Measurements from ENCODE around the gene NDFIP1. TPM values are rescaled to one million over a fixed set of nuclear protein-coding genes. Genes with fewer than 3 reads are reported as not detected.

The NDFIP1 gene
- polyA plus RNA-seq, 1 donor, result 71.6 TPM

GRCh38 chr5:142073362-142073988 is 35.1 kb upstream of the NDFIP1 start:
- peaks cover 4% of the 10 kb centered on the region for H3K9me3 ChIP-seq (ENCODE audit: control insufficient read depth, low read depth, low read length)
- no peaks in the 10 kb centered on the region for H3K36me3 ChIP-seq (ENCODE audit: control insufficient read depth, insufficient read depth, low read length)
- H3K4me1 ChIP-seq (ENCODE audit: control insufficient read depth, insufficient read depth, low read length), result no peaks in the 10 kb centered on the region
- no peak for DNase-seq
- WGBS (ENCODE audit: insufficient coverage, low lambda C conversion rate), result 71% methylated on average over 1 of the region's 2 CpGs
- H3K27ac ChIP-seq (ENCODE audit: low read length), result no peak overlapping the region
- H3K27me3 ChIP-seq (ENCODE audit: control insufficient read depth, insufficient read depth, low read length), result no peaks in the 10 kb centered on the region
- no peak overlapping the region for H3K4me3 ChIP-seq (ENCODE audit: low read length)

DNA sequence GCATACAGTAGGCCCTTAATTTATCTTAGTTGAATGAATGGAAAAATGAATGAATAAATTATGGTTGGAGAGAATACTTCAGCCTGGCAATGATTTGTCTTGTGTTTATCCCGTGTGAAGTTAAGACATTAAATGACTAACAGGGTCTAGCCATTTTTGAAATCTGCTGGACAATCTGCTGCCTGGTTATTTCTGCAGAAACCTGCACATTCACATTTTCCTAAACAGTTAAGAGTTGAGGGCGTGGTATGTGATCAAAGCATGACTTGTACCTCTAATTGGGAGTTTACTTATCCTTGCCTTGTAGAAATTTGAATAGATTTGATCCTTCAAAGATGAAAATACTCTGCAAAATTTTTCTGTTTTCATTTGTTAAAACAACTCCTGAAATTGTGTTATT is 34.6 kb upstream of the NDFIP1 start:
- no peaks in the 10 kb centered on the region for H3K27me3 ChIP-seq (ENCODE audit: control insufficient read depth, insufficient read depth, low read length)
- H3K27ac ChIP-seq (ENCODE audit: low read length), result no peak overlapping the region
- H3K9me3 ChIP-seq (ENCODE audit: control insufficient read depth, low read depth, low read length), result peaks cover 4% of the 10 kb centered on the region
- no peak overlapping the region for H3K4me3 ChIP-seq (ENCODE audit: low read length)
- 70% methylated on average over 2 of the region's 2 CpGs for WGBS (ENCODE audit: insufficient coverage, low lambda C conversion rate)
- no peaks in the 10 kb centered on the region for H3K4me1 ChIP-seq (ENCODE audit: control insufficient read depth, insufficient read depth, low read length)
- DNase-seq, result no peak
- H3K36me3 ChIP-seq (ENCODE audit: control insufficient read depth, insufficient read depth, low read length), result no peaks in the 10 kb centered on the region

- no CpG with 5 or more reads among the region's 3 CpGs for WGBS (ENCODE audit: insufficient coverage, low lambda C conversion rate)
Measured at GRCh38 chr5:142078221-142078620, 30.4 kb upstream of the NDFIP1 start.

GRCh38 chr5:142078706-142079105 is 29.9 kb upstream of the NDFIP1 start:
- Histone ChIP-seq H3K4me1 (ENCODE audit: control insufficient read depth, insufficient read depth, low read length) (no peaks in the 10 kb centered on the region), H3K27ac (ENCODE audit: low read length) (no peak overlapping the region), H3K27me3 (ENCODE audit: control insufficient read depth, insufficient read depth, low read length) (no peaks in the 10 kb centered on the region), H3K9me3 (ENCODE audit: control insufficient read depth, low read depth, low read length) (peaks cover 4% of the 10 kb centered on the region), H3K36me3 (ENCODE audit: control insufficient read depth, insufficient read depth, low read length) (no peaks in the 10 kb centered on the region), H3K4me3 (ENCODE audit: low read length) (no peak overlapping the region)
- no peak for DNase-seq
- no CpG with 5 or more reads among the region's 1 CpG for WGBS (ENCODE audit: insufficient coverage, low lambda C conversion rate)

More at GRCh38 chr5:142078221-142078620, 30.4 kb upstream of the NDFIP1 start:
- Histone ChIP-seq H3K27me3 (ENCODE audit: control insufficient read depth, insufficient read depth, low read length) (no peaks in the 10 kb centered on the region), H3K4me1 (ENCODE audit: control insufficient read depth, insufficient read depth, low read length) (no peaks in the 10 kb centered on the region), H3K27ac (ENCODE audit: low read length) (no peak overlapping the region), H3K9me3 (ENCODE audit: control insufficient read depth, low read depth, low read length) (peaks cover 4% of the 10 kb centered on the region), H3K4me3 (ENCODE audit: low read length) (no peak overlapping the region), H3K36me3 (ENCODE audit: control insufficient read depth, insufficient read depth, low read length) (no peaks in the 10 kb centered on the region)
- DNase-seq, result no peak

DNA sequence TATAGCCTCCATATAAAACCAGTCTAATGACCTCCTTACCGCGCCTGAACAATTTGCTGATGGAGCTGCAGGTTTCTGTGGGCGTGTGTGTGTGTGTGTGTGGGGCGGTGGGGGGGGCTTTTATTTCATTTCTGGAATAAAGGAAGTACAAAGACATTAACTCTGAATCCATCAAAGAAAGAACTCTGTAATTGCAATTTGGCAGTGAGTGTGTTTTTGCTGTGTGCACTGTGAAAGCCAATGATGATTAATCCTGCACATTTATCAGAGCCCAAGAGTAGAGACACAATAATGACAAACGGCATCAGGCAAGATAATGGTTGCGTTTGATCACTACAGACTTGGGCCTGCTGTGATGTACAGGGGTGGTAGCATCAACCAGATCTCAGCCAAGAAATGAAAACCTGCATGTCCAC is 29.3 kb upstream of the NDFIP1 start:
- Histone ChIP-seq H3K36me3 (ENCODE audit: control insufficient read depth, insufficient read depth, low read length) (no peaks in the 10 kb centered on the region), H3K27me3 (ENCODE audit: control insufficient read depth, insufficient read depth, low read length) (no peaks in the 10 kb centered on the region), H3K9me3 (ENCODE audit: control insufficient read depth, low read depth, low read length) (peaks cover 4% of the 10 kb centered on the region), H3K4me1 (ENCODE audit: control insufficient read depth, insufficient read depth, low read length) (no peaks in the 10 kb centered on the region), H3K27ac (ENCODE audit: low read length) (no peak overlapping the region), H3K4me3 (ENCODE audit: low read length) (no peak overlapping the region)
- DNase-seq, result no peak
- no CpG with 5 or more reads among the region's 6 CpGs for WGBS (ENCODE audit: insufficient coverage, low lambda C conversion rate)

DNA sequence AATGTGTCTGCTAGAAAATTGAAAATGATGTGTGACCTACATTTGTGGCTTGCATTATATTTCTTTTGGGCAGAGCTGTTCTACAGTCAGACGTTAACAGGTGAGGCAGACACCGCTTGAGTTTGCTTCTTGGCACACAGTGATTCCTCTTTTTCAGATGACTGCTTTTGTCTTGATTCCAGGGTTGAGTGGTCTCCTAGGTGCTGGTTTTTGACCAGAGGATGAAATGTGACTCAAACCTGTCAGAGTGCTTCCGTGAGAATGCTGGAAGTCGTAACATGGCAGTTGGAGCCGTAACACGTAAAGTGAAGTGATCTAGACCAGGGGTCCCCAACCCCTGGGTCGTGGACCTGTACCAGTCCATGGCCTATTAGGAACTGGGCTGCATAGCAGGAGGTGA is 28.3 kb upstream of the NDFIP1 start:
- Histone ChIP-seq H3K4me1 (ENCODE audit: control insufficient read depth, insufficient read depth, low read length) (no peaks in the 10 kb centered on the region), H3K36me3 (ENCODE audit: control insufficient read depth, insufficient read depth, low read length) (no peaks in the 10 kb centered on the region), H3K27me3 (ENCODE audit: control insufficient read depth, insufficient read depth, low read length) (no peaks in the 10 kb centered on the region), H3K27ac (ENCODE audit: low read length) (no peak overlapping the region), H3K4me3 (ENCODE audit: low read length) (no peak overlapping the region), H3K9me3 (ENCODE audit: control insufficient read depth, low read depth, low read length) (peaks cover 4% of the 10 kb centered on the region)
- no peak for DNase-seq
- no CpG with 5 or more reads among the region's 7 CpGs for WGBS (ENCODE audit: insufficient coverage, low lambda C conversion rate)

DNA sequence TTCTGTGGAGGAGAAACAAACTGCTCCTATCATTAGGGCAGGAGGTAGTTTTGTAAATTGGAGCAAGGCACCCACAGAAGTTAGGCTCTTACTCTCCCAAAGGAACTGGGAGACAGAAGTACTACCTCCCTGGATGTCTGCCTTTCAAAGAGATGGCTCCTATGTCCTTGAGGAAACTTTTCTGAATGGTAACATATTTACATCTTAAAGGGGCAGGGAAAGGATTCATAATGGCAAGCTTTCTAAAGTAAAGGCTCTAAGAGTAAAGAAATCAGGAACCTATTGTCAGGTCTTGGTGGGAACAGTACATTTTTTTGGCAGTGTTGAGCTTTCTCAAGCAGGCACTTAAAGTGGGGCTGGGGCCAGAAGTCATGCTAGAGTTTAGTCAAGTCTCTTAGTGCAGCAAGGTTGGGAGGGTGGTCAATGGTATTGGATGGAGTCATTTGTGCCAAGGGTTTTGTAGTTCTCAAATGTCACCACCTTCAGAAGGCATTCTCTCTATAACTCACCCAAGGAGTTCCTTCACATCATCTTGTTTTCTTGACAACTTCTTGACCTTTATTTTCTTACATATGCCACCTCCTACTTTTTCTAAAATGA is 26.3 kb upstream of the NDFIP1 start:
- Histone ChIP-seq H3K9me3 (ENCODE audit: control insufficient read depth, low read depth, low read length) (peaks cover under 1% of the 10 kb centered on the region), H3K27ac (ENCODE audit: low read length) (no peak overlapping the region), H3K36me3 (ENCODE audit: control insufficient read depth, insufficient read depth, low read length) (no peaks in the 10 kb centered on the region), H3K4me1 (ENCODE audit: control insufficient read depth, insufficient read depth, low read length) (no peaks in the 10 kb centered on the region), H3K27me3 (ENCODE audit: control insufficient read depth, insufficient read depth, low read length) (no peaks in the 10 kb centered on the region), H3K4me3 (ENCODE audit: low read length) (no peak overlapping the region)
- DNase-seq, result no peak

GRCh38 chr5:142086229-142086628 is 22.4 kb upstream of the NDFIP1 start:
- no peaks in the 10 kb centered on the region for H3K9me3 ChIP-seq (ENCODE audit: control insufficient read depth, low read depth, low read length)
- no peak overlapping the region for H3K4me3 ChIP-seq (ENCODE audit: low read length)
- H3K4me1 ChIP-seq (ENCODE audit: control insufficient read depth, insufficient read depth, low read length), result peaks cover 5% of the 10 kb centered on the region
- no peak for DNase-seq
- no peak overlapping the region for H3K27ac ChIP-seq (ENCODE audit: low read length)
- no peaks in the 10 kb centered on the region for H3K27me3 ChIP-seq (ENCODE audit: control insufficient read depth, insufficient read depth, low read length)
- H3K36me3 ChIP-seq (ENCODE audit: control insufficient read depth, insufficient read depth, low read length), result no peaks in the 10 kb centered on the region

DNA sequence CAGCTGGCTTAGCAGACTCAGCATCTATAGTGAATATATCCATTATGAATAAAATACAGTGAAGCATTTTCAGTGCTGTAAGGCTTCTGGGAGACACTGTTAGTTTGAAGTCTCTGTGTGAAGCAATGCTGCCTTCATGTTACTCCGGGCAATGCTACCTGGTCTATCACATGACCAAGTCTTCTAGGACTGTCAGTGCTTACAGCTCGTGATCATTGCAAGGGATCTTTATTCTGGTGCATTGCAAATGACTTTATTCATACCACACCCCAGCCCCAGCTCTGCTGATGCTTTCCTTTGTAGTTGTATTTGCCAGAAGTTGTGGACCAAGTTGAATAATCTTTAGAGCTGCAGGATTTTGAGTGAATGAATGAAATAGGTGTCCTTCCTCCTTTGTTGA is 21.9 kb upstream of the NDFIP1 start:
- Histone ChIP-seq H3K27me3 (ENCODE audit: control insufficient read depth, insufficient read depth, low read length) (no peaks in the 10 kb centered on the region), H3K4me1 (ENCODE audit: control insufficient read depth, insufficient read depth, low read length) (peaks cover 5% of the 10 kb centered on the region), H3K4me3 (ENCODE audit: low read length) (no peak overlapping the region), H3K9me3 (ENCODE audit: control insufficient read depth, low read depth, low read length) (no peaks in the 10 kb centered on the region), H3K36me3 (ENCODE audit: control insufficient read depth, insufficient read depth, low read length) (no peaks in the 10 kb centered on the region), H3K27ac (ENCODE audit: low read length) (no peak overlapping the region)
- WGBS (ENCODE audit: insufficient coverage, low lambda C conversion rate), result no CpG with 5 or more reads among the region's 2 CpGs
- no peak for DNase-seq

DNA sequence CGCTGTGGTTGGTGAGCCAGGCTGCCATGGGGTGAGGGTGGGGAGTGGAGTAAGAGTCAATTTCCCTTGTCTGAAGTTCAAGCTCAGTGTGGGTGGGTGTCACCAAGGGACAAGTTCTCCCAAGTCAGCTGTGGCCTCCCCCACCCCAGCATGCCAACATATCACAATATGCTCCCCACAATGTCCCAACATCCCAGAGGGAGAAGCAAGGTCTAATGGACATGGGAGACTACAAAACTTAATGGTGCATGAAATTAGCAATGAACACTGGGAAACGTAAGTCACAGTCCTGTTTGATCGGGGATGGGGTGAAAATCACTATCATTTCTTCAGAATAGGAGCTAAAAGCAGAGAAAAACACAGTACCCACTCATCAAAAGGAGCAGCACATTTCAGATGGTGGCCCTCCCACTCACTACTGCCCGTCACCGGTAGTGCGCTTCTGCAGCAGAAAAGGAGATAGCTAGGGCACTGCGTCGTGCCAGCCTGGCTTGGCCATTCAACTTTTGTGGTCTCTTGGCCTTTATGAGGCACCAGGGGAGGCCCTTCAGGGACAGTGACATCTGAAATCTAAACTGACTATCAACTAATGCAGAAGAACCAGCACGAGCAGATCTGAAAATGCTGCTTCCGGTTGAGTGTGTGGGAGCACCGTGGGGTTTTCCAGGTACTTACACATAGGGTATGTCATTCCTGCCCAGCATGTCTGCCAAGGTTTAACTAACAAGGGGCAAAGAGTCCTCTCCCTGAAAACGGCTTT is 20.5 kb upstream of the NDFIP1 start:
- no CpG with 5 or more reads among the region's 12 CpGs for WGBS (ENCODE audit: insufficient coverage, low lambda C conversion rate)
- peaks cover 5% of the 10 kb centered on the region for H3K4me1 ChIP-seq (ENCODE audit: control insufficient read depth, insufficient read depth, low read length)
- no peak overlapping the region for H3K4me3 ChIP-seq (ENCODE audit: low read length)
- no peak for DNase-seq
- H3K36me3 ChIP-seq (ENCODE audit: control insufficient read depth, insufficient read depth, low read length), result no peaks in the 10 kb centered on the region
- H3K27ac ChIP-seq (ENCODE audit: low read length), result no peak overlapping the region
- H3K9me3 ChIP-seq (ENCODE audit: control insufficient read depth, low read depth, low read length), result no peaks in the 10 kb centered on the region
- H3K27me3 ChIP-seq (ENCODE audit: control insufficient read depth, insufficient read depth, low read length), result no peaks in the 10 kb centered on the region

All from large intestine (tissue), 3 donors.